ENCODE results near the gene MYL4. TPM values are rescaled to one million over a fixed set of nuclear protein-coding genes. Genes with fewer than 3 reads are reported as not detected.
"Not testable (repeated sequence)": the region's sequence is repeated elsewhere in the genome, so short reads cannot be mapped to it uniquely, and the experiment has no call there.

The MYL4 gene
- total RNA-seq, 1 experiment from 2014 or later: 3.7 TPM

- Histone ChIP-seq H3K27me3 (ENCODE audit: low read length) (no peaks in the 10 kb centered on the region), H3K9ac (ENCODE audit: low read length) (no peak overlapping the region), H3K4me1 (ENCODE audit: low read length) (no peaks in the 10 kb centered on the region; the same call in 1 of the 2 replicates)
Observed at GRCh38 chr17:47219621-47220475, 10.7 kb downstream of the MYL4 start.

GRCh38 chr17:47220531-47220999 lies 11.4 kb downstream of the MYL4 start:
- no peak for DNase-seq

More at GRCh38 chr17:47219621-47220475, 10.7 kb downstream of the MYL4 start:
- H4K20me1 ChIP-seq (ENCODE audit: insufficient read depth, low read depth, low read length): no peaks in the 10 kb centered on the region
- no peak for DNase-seq
- no peaks in the 10 kb centered on the region for H3K36me3 ChIP-seq (ENCODE audit: insufficient read depth, low read length)
- H3K27ac ChIP-seq (ENCODE audit: low read length): no peak overlapping the region
- H3K9me3 ChIP-seq (ENCODE audit: low read length): no peaks in the 10 kb centered on the region
- no peak overlapping the region for H2AFZ ChIP-seq (ENCODE audit: low read length)
- H3K79me2 ChIP-seq (ENCODE audit: low read length): no peaks in the 10 kb centered on the region
- no peaks in the 10 kb centered on the region for H3K9me2 ChIP-seq (replicated peaks; ENCODE audit: insufficient read depth, low read length)
- no peak overlapping the region for H3K4me2 ChIP-seq (ENCODE audit: low read depth, low read length, poor library complexity, severe bottlenecking)
- no peak overlapping the region for H3K4me3 ChIP-seq (ENCODE audit: low read length)

GRCh38 chr17:47221154-47221553 lies 12.0 kb downstream of the MYL4 start:
- Histone ChIP-seq H3K27me3 (ENCODE audit: low read length) (no peaks in the 10 kb centered on the region), H3K9ac (ENCODE audit: low read length) (no peak overlapping the region), H3K9me2 (replicated peaks; ENCODE audit: insufficient read depth, low read length) (no peaks in the 10 kb centered on the region), H3K9me3 (ENCODE audit: low read length) (no peaks in the 10 kb centered on the region), H2AFZ (ENCODE audit: low read length) (no peak overlapping the region), H3K79me2 (ENCODE audit: low read length) (no peaks in the 10 kb centered on the region), H4K20me1 (ENCODE audit: insufficient read depth, low read depth, low read length) (no peaks in the 10 kb centered on the region), H3K36me3 (ENCODE audit: insufficient read depth, low read length) (no peaks in the 10 kb centered on the region), H3K4me3 (ENCODE audit: low read length) (no peak overlapping the region), H3K27ac (ENCODE audit: low read length) (no peak overlapping the region), H3K4me1 (ENCODE audit: low read length) (no peaks in the 10 kb centered on the region; the same call in 1 of the 2 replicates), H3K4me2 (ENCODE audit: low read depth, low read length, poor library complexity, severe bottlenecking) (no peak overlapping the region)
- DNase-seq: no peak

More at GRCh38 chr17:47220531-47220999, 11.4 kb downstream of the MYL4 start:
- Histone ChIP-seq H3K9me2 (replicated peaks; ENCODE audit: insufficient read depth, low read length) (no peaks in the 10 kb centered on the region), H3K27ac (ENCODE audit: low read length) (no peak overlapping the region), H2AFZ (ENCODE audit: low read length) (no peak overlapping the region), H3K36me3 (ENCODE audit: insufficient read depth, low read length) (no peaks in the 10 kb centered on the region), H3K9me3 (ENCODE audit: low read length) (no peaks in the 10 kb centered on the region), H3K27me3 (ENCODE audit: low read length) (no peaks in the 10 kb centered on the region), H4K20me1 (ENCODE audit: insufficient read depth, low read depth, low read length) (no peaks in the 10 kb centered on the region), H3K4me1 (ENCODE audit: low read length) (no peaks in the 10 kb centered on the region; the same call in 1 of the 2 replicates), H3K79me2 (ENCODE audit: low read length) (no peaks in the 10 kb centered on the region), H3K4me2 (ENCODE audit: low read depth, low read length, poor library complexity, severe bottlenecking) (no peak overlapping the region), H3K4me3 (ENCODE audit: low read length) (no peak overlapping the region), H3K9ac (ENCODE audit: low read length) (no peak overlapping the region)

- Histone ChIP-seq H3K4me2 (ENCODE audit: low read depth, low read length, poor library complexity, severe bottlenecking) (no peak overlapping the region), H3K27me3 (ENCODE audit: low read length) (no peaks in the 10 kb centered on the region), H3K9me2 (replicated peaks; ENCODE audit: insufficient read depth, low read length) (no peaks in the 10 kb centered on the region), H3K9ac (ENCODE audit: low read length) (no peak overlapping the region), H3K79me2 (ENCODE audit: low read length) (no peaks in the 10 kb centered on the region), H3K4me3 (ENCODE audit: low read length) (no peak overlapping the region), H2AFZ (ENCODE audit: low read length) (no peak overlapping the region), H4K20me1 (ENCODE audit: insufficient read depth, low read depth, low read length) (no peaks in the 10 kb centered on the region), H3K36me3 (ENCODE audit: insufficient read depth, low read length) (no peaks in the 10 kb centered on the region), H3K27ac (ENCODE audit: low read length) (no peak overlapping the region), H3K4me1 (ENCODE audit: low read length) (no peaks in the 10 kb centered on the region; the same call in 1 of the 2 replicates), H3K9me3 (ENCODE audit: low read length) (no peaks in the 10 kb centered on the region)
- DNase-seq: no peak
Observed at GRCh38 chr17:47222047-47222446, 12.9 kb downstream of the MYL4 start.

GRCh38 chr17:47223007-47223406 lies 13.9 kb downstream of the MYL4 start:
- no peaks in the 10 kb centered on the region for H3K9me2 ChIP-seq (replicated peaks; ENCODE audit: insufficient read depth, low read length)
- H3K79me2 ChIP-seq (ENCODE audit: low read length): no peaks in the 10 kb centered on the region
- H3K27ac ChIP-seq (ENCODE audit: low read length): no peak overlapping the region
- H3K4me1 ChIP-seq (ENCODE audit: low read length): no peaks in the 10 kb centered on the region; the same call in 1 of the 2 replicates
- no peaks in the 10 kb centered on the region for H3K9me3 ChIP-seq (ENCODE audit: low read length)
- H3K9ac ChIP-seq (ENCODE audit: low read length): no peak overlapping the region
- H4K20me1 ChIP-seq (ENCODE audit: insufficient read depth, low read depth, low read length): no peaks in the 10 kb centered on the region
- no peaks in the 10 kb centered on the region for H3K36me3 ChIP-seq (ENCODE audit: insufficient read depth, low read length)
- no peaks in the 10 kb centered on the region for H3K27me3 ChIP-seq (ENCODE audit: low read length)
- no peak overlapping the region for H3K4me3 ChIP-seq (ENCODE audit: low read length)
- DNase-seq: no peak
- 0 out of 2 replicates have a peak overlapping the region, but pooled peaks have one; percentile 36 for H2AFZ ChIP-seq (ENCODE audit: low read length)
- H3K4me2 ChIP-seq (ENCODE audit: low read depth, low read length, poor library complexity, severe bottlenecking): no peak overlapping the region

GRCh38 chr17:47223460-47223859 lies 14.3 kb downstream of the MYL4 start:
- no peaks in the 10 kb centered on the region for H3K36me3 ChIP-seq (ENCODE audit: insufficient read depth, low read length)
- H3K4me3 ChIP-seq (ENCODE audit: low read length): no peak overlapping the region
- no peak overlapping the region for H3K4me2 ChIP-seq (ENCODE audit: low read depth, low read length, poor library complexity, severe bottlenecking)
- H2AFZ ChIP-seq (ENCODE audit: low read length): 0 out of 2 replicates have a peak overlapping the region, but pooled peaks have one; percentile 36
- H3K4me1 ChIP-seq (ENCODE audit: low read length): no peaks in the 10 kb centered on the region; the same call in 1 of the 2 replicates
- DNase-seq: no peak
- no peaks in the 10 kb centered on the region for H3K27me3 ChIP-seq (ENCODE audit: low read length)
- H3K9ac ChIP-seq (ENCODE audit: low read length): no peak overlapping the region
- no peaks in the 10 kb centered on the region for H3K9me2 ChIP-seq (replicated peaks; ENCODE audit: insufficient read depth, low read length)
- H3K27ac ChIP-seq (ENCODE audit: low read length): no peak overlapping the region
- no peaks in the 10 kb centered on the region for H4K20me1 ChIP-seq (ENCODE audit: insufficient read depth, low read depth, low read length)
- no peaks in the 10 kb centered on the region for H3K79me2 ChIP-seq (ENCODE audit: low read length)
- H3K9me3 ChIP-seq (ENCODE audit: low read length): no peaks in the 10 kb centered on the region

- H4K20me1 ChIP-seq (ENCODE audit: insufficient read depth, low read depth, low read length); H3K4me1 ChIP-seq (ENCODE audit: low read length); H3K27ac ChIP-seq (ENCODE audit: low read length); H3K9ac ChIP-seq (ENCODE audit: low read length); H3K4me2 ChIP-seq (ENCODE audit: low read depth, low read length, poor library complexity, severe bottlenecking); H3K79me2 ChIP-seq (ENCODE audit: low read length); H3K27me3 ChIP-seq (ENCODE audit: low read length); H3K9me3 ChIP-seq (ENCODE audit: low read length); H3K36me3 ChIP-seq (ENCODE audit: insufficient read depth, low read length); H3K9me2 ChIP-seq (replicated peaks; ENCODE audit: insufficient read depth, low read length); H2AFZ ChIP-seq (ENCODE audit: low read length); DNase-seq; H3K4me3 ChIP-seq (ENCODE audit: low read length): not testable (repeated sequence)
Observed at GRCh38 chr17:47224077-47224476, 14.9 kb downstream of the MYL4 start.

- no peaks in the 10 kb centered on the region for H3K79me2 ChIP-seq (ENCODE audit: low read length)
- H3K9ac ChIP-seq (ENCODE audit: low read length): no peak overlapping the region
- no peaks in the 10 kb centered on the region for H3K9me2 ChIP-seq (replicated peaks; ENCODE audit: insufficient read depth, low read length)
- H3K36me3 ChIP-seq (ENCODE audit: insufficient read depth, low read length): no peaks in the 10 kb centered on the region
- DNase-seq: no peak
- H3K27me3 ChIP-seq (ENCODE audit: low read length): no peaks in the 10 kb centered on the region
- no peak overlapping the region for H2AFZ ChIP-seq (ENCODE audit: low read length)
- peaks cover 7% of the 10 kb centered on the region for H3K4me1 ChIP-seq (ENCODE audit: low read length)
- H3K9me3 ChIP-seq (ENCODE audit: low read length): no peaks in the 10 kb centered on the region
- no peak overlapping the region for H3K4me3 ChIP-seq (ENCODE audit: low read length)
- no peak overlapping the region for H3K4me2 ChIP-seq (ENCODE audit: low read depth, low read length, poor library complexity, severe bottlenecking)
- H3K27ac ChIP-seq (ENCODE audit: low read length): no peak overlapping the region
- H4K20me1 ChIP-seq (ENCODE audit: insufficient read depth, low read depth, low read length): no peaks in the 10 kb centered on the region
Observed at GRCh38 chr17:47224966-47225365, 15.8 kb downstream of the MYL4 start.

All from Karpas-422 (cell line).